Loucy (cell line): ENCODE data around the gene WFDC8.

Experiments
- H2AFZ ChIP-seq: fragments of 200-600 bp; sonication (generic); 2 replicates; pipeline ENCODE4 v1.6.0; 2016; ENCODE audit warnings: antibody characterized with exemption, mild to moderate bottlenecking, low read length, moderate library complexity
- H3F3A ChIP-seq: fragments of 200-600 bp; 2 replicates; pipeline ENCODE4 v1.6.0; 2016; ENCODE audit warnings: antibody characterized with exemption, low read depth, mild to moderate bottlenecking
- H3K27me3 ChIP-seq: fragments of 200-600 bp; sonication (generic); 2 replicates; pipeline ENCODE4 v1.6.1; 2014; ENCODE audit warnings: low read length, mild to moderate bottlenecking; ENCODE audit not compliant: insufficient read depth, poor library complexity, severe bottlenecking
- H3K36me3 ChIP-seq: fragments of 200-600 bp; sonication (generic); 2 replicates; pipeline ENCODE4 v1.6.1; 2016; ENCODE audit warnings: low read length; ENCODE audit not compliant: insufficient read depth
- H3K4me1 ChIP-seq: fragments of 200-600 bp; sonication (generic); 2 replicates; pipeline ENCODE4 v1.5.1; 2014; ENCODE audit warnings: low read length, mild to moderate bottlenecking; ENCODE audit not compliant: insufficient read depth, poor library complexity, severe bottlenecking
- H3K4me2 ChIP-seq: fragments of 200-600 bp; sonication (generic); 2 replicates; pipeline ENCODE4 v1.6.0; 2014; ENCODE audit warnings: antibody characterized with exemption, low read length, low read depth, mild to moderate bottlenecking; ENCODE audit not compliant: poor library complexity, severe bottlenecking
- H3K4me3 ChIP-seq: fragments of 200-600 bp; sonication (generic); 2 replicates; pipeline ENCODE4 v1.5.1; 2014; ENCODE audit warnings: low read length, mild to moderate bottlenecking, mixed read lengths; ENCODE audit not compliant: poor library complexity, severe bottlenecking
- H3K79me2 ChIP-seq: fragments of 200-600 bp; sonication (generic); 2 replicates; pipeline ENCODE4 v1.6.1; 2014; ENCODE audit warnings: low read length; ENCODE audit not compliant: insufficient read depth
- H3K9ac ChIP-seq: fragments of 200-600 bp; sonication (generic); 2 replicates; pipeline ENCODE4 v1.6.0; 2014; ENCODE audit warnings: mild to moderate bottlenecking, low read depth, low read length, moderate library complexity; ENCODE audit not compliant: poor library complexity, severe bottlenecking
- H3K9me2 ChIP-seq: fragments of 200-600 bp; sonication (generic); replicated peaks from 2 replicates; pipeline ENCODE4 v1.6.1; 2016; ENCODE audit warnings: low read depth, low read length, mixed read lengths
- H3K9me3 ChIP-seq: fragments of 200-600 bp; sonication (generic); 2 replicates; pipeline ENCODE4 v1.6.1; 2014; ENCODE audit warnings: mild to moderate bottlenecking, antibody characterized with exemption, low read length, low read depth; ENCODE audit not compliant: insufficient read depth
- H4K20me1 ChIP-seq: fragments of 200-600 bp; sonication (generic); 2 replicates; pipeline ENCODE4 v1.6.0; 2014; ENCODE audit warnings: antibody characterized with exemption, low read length, mild to moderate bottlenecking; ENCODE audit not compliant: insufficient read depth, poor library complexity, severe bottlenecking
- EZH2phosphoT487 ChIP-seq: fragments of 200-600 bp; IDR thresholded peaks from 2 replicates; pipeline ENCODE4 v1.6.1; 2018; ENCODE audit warnings: antibody characterized with exemption, mild to moderate bottlenecking, moderate library complexity, borderline replicate concordance
- TF ChIP-seq, protein P1 (sequence below): fragments of 200-600 bp; sonication (generic); conservative IDR thresholded peaks from 2 replicates; pipeline ENCODE4 v1.5.1; 2014; ENCODE audit warnings: mild to moderate bottlenecking, antibody characterized with exemption, low read length

The WFDC8 gene

DNA sequence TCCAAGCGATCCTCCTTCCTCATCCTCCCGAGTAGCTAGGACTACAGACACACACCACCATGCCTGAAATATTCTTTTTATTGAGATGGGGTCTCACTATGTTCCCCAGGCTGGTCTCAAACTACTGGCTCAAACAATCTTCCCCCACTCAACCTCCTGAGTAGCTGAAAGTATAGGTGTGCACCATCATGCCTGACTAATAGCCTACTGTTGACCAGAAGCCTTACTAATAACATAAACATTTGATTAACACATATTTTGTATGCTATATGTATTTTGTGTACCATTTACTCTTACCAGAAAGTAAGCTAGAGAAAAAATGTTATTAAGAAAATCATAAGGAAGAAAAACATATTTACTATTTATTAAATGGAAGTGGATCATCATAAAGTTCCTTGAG lies 38.5 kb upstream of the WFDC8 start:
- no peaks in the 10 kb centered on the region; the same call in 1 of the 2 replicates for H3K9me2 ChIP-seq
- no peaks in the 10 kb centered on the region for H3K36me3 ChIP-seq
- H4K20me1 ChIP-seq: no peaks in the 10 kb centered on the region
- TF ChIP-seq, protein P1, sequence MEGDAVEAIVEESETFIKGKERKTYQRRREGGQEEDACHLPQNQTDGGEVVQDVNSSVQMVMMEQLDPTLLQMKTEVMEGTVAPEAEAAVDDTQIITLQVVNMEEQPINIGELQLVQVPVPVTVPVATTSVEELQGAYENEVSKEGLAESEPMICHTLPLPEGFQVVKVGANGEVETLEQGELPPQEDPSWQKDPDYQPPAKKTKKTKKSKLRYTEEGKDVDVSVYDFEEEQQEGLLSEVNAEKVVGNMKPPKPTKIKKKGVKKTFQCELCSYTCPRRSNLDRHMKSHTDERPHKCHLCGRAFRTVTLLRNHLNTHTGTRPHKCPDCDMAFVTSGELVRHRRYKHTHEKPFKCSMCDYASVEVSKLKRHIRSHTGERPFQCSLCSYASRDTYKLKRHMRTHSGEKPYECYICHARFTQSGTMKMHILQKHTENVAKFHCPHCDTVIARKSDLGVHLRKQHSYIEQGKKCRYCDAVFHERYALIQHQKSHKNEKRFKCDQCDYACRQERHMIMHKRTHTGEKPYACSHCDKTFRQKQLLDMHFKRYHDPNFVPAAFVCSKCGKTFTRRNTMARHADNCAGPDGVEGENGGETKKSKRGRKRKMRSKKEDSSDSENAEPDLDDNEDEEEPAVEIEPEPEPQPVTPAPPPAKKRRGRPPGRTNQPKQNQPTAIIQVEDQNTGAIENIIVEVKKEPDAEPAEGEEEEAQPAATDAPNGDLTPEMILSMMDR: no peak
- no peak for TF ChIP-seq EZH2phosphoT487
- no peaks in the 10 kb centered on the region for H3K9me3 ChIP-seq
- no peak overlapping the region for H3K4me2 ChIP-seq
- no peaks in the 10 kb centered on the region for H3K79me2 ChIP-seq
- no peaks in the 10 kb centered on the region for H3K27me3 ChIP-seq
- no peaks in the 10 kb centered on the region for H3F3A ChIP-seq
- H3K4me1 ChIP-seq: no peaks in the 10 kb centered on the region
- H2AFZ ChIP-seq: no peak overlapping the region
- no peak overlapping the region for H3K9ac ChIP-seq
- H3K4me3 ChIP-seq: no peak overlapping the region

DNA sequence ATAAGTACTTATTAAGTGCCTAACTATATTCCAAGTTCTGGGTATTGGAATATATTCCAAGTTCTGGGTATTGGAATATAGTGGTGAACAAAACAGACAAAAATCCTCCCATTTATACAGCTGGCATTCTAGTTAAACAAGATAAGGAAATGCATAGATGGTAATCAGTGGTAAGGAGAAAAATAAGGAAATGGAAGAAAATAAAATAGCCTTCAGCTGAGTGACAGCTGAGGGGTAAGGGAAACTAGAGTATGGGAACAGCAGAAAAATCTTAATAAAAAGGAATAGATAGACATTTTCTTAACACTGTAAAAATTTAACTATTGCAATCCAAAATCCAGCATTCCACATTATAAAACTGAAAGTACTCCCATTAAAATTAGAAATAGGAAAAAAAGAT lies 33.2 kb upstream of the WFDC8 start:
- TF ChIP-seq, protein P1: no peak
- TF ChIP-seq EZH2phosphoT487: no peak
- H3F3A ChIP-seq: no peaks in the 10 kb centered on the region
- no peaks in the 10 kb centered on the region for H3K4me1 ChIP-seq
- H2AFZ ChIP-seq: no peak overlapping the region
- H3K4me2 ChIP-seq: no peak overlapping the region
- H3K79me2 ChIP-seq: no peaks in the 10 kb centered on the region
- H4K20me1 ChIP-seq: no peaks in the 10 kb centered on the region
- no peaks in the 10 kb centered on the region for H3K27me3 ChIP-seq
- H3K36me3 ChIP-seq: no peaks in the 10 kb centered on the region
- no peak overlapping the region for H3K9ac ChIP-seq
- H3K4me3 ChIP-seq: no peak overlapping the region
- H3K9me3 ChIP-seq: 0 out of 2 replicates have a peak, but pooled peaks cover 1% of the 10 kb centered on the region
- H3K9me2 ChIP-seq: no peaks in the 10 kb centered on the region

DNA sequence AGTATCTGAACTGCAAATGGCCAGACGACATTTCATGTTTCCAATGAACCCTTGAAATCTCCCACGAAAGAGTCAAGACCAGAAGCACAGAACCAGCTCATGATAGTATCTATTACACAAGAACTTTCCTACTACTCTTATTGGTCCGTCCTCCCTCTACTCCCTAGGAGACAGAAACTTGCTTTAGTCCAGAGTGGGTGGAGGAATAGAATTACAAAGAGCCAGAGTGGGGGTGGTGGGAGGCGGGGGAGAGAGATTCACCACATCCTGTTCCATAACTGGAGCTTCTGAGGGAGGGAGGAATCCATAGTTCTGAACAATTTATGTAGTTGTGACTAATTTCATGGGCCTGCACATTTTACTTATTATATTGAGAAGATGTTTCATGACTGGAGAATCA lies 32.0 kb upstream of the WFDC8 start:
- Histone ChIP-seq H3K9me2 (no peaks in the 10 kb centered on the region), H3K27me3 (no peaks in the 10 kb centered on the region), H2AFZ (no peak overlapping the region), H3K9me3 (0 out of 2 replicates have a peak, but pooled peaks cover 7% of the 10 kb centered on the region), H4K20me1 (no peaks in the 10 kb centered on the region), H3K4me3 (no peak overlapping the region), H3F3A (no peaks in the 10 kb centered on the region), H3K9ac (no peak overlapping the region), H3K79me2 (no peaks in the 10 kb centered on the region), H3K4me1 (no peaks in the 10 kb centered on the region), H3K4me2 (no peak overlapping the region), H3K36me3 (no peaks in the 10 kb centered on the region)
- TF ChIP-seq EZH2phosphoT487: no peak
- TF ChIP-seq, protein P1: no peak
